Measurements from ENCODE around the gene SLC7A1.

Gene SLC7A1

GRCh38 chr13:29483623-29484022, 111.9 kb downstream of the SLC7A1 start:
- no peak for FAIRE-seq

- no peak for FAIRE-seq
Observed at GRCh38 chr13:29483211-29483610, 112.3 kb downstream of the SLC7A1 start.

GRCh38 chr13:29482504-29482903, 113.0 kb downstream of the SLC7A1 start:
- no peak for FAIRE-seq

GRCh38 chr13:29481603-29482002, 113.9 kb downstream of the SLC7A1 start:
- FAIRE-seq = no peak

- FAIRE-seq = no peak
Observed at GRCh38 chr13:29480893-29481525, 114.5 kb downstream of the SLC7A1 start.

GRCh38 chr13:29479716-29480492, 115.6 kb downstream of the SLC7A1 start:
- FAIRE-seq = no peak

- no peak for FAIRE-seq
Observed at GRCh38 chr13:29476046-29476445, 119.4 kb downstream of the SLC7A1 start.

- FAIRE-seq = no peak
Observed at GRCh38 chr13:29474991-29475390, 120.5 kb downstream of the SLC7A1 start.

GRCh38 chr13:29473166-29473565, 122.3 kb downstream of the SLC7A1 start:
- FAIRE-seq = no peak

GRCh38 chr13:29472332-29472961, 123.0 kb downstream of the SLC7A1 start:
- no peak for FAIRE-seq

- no peak for FAIRE-seq
Observed at GRCh38 chr13:29471551-29471950, 123.9 kb downstream of the SLC7A1 start.

- no peak for FAIRE-seq
Observed at GRCh38 chr13:29465741-29466293, 129.7 kb downstream of the SLC7A1 start.

GRCh38 chr13:29464105-29464679, 131.3 kb downstream of the SLC7A1 start:
- FAIRE-seq = no peak

GRCh38 chr13:29459813-29460355, 135.6 kb downstream of the SLC7A1 start:
- no peak for FAIRE-seq
